ENCODE measurements around the gene DLG2. TPM values are rescaled to one million over a fixed set of nuclear protein-coding genes. Genes with fewer than 3 reads are reported as not detected.
A peak's percentile ranks its signal among the peaks of the same experiment; 100 is the strongest.

The DLG2 gene
- total RNA-seq, 1 donor from 2014 or later = 1.8 TPM

- Histone ChIP-seq H3K9ac (ENCODE audit: low read length) (no peak overlapping the region), H3K79me2 (ENCODE audit: insufficient read depth, low read length) (no peaks in the 10 kb centered on the region), H2AFZ (ENCODE audit: low read depth, low read length) (no peak overlapping the region), H3K9me3 (ENCODE audit: insufficient read depth, low read depth, low read length) (no peaks in the 10 kb centered on the region), H3K27ac (ENCODE audit: low read depth, low read length) (no peak overlapping the region), H3K36me3 (ENCODE audit: insufficient read depth, low read length) (no peaks in the 10 kb centered on the region), H3K4me1 (ENCODE audit: insufficient read depth, low read length) (no peaks in the 10 kb centered on the region), H3K4me3 (ENCODE audit: insufficient read depth, low read depth, low read length) (no peak overlapping the region), H3K27me3 (ENCODE audit: insufficient read depth, low read length) (no peaks in the 10 kb centered on the region), H3K4me2 (ENCODE audit: low read length) (no peak overlapping the region), H4K20me1 (ENCODE audit: insufficient read depth, low read length) (no peaks in the 10 kb centered on the region)
- H3K4me3 Mint-ChIP-seq (ENCODE audit: unreplicated experiment) = no peak overlapping the region
- no peaks in the 10 kb centered on the region for H3K27me3 Mint-ChIP-seq (ENCODE audit: low read depth, unreplicated experiment)
- H3K9me3 Mint-ChIP-seq (ENCODE audit: unreplicated experiment) = no peaks in the 10 kb centered on the region
- no peaks in the 10 kb centered on the region for H3K36me3 Mint-ChIP-seq (ENCODE audit: low read depth, unreplicated experiment)
- TF ChIP-seq EZH2 (IDR thresholded peaks at IDR 0.05; ENCODE audit: insufficient read depth, low read length) = no peak
- no peak for TF ChIP-seq CTCF (IDR thresholded peaks at IDR 0.05; ENCODE audit: insufficient read depth, low read depth, low read length)
- no peak for FAIRE-seq
- DNase-seq (ENCODE audit: low read depth) = no peak
- H3K4me1 Mint-ChIP-seq (ENCODE audit: low read depth, unreplicated experiment) = peaks cover 6% of the 10 kb centered on the region
- H3K27ac Mint-ChIP-seq (ENCODE audit: unreplicated experiment) = no peak overlapping the region
Measured at GRCh38 chr11:84413549-84413948, 1213.6 kb downstream of the DLG2 start.

- Mint-ChIP-seq H3K27me3 (ENCODE audit: low read depth, unreplicated experiment) (no peaks in the 10 kb centered on the region), H3K4me3 (ENCODE audit: unreplicated experiment) (no peak overlapping the region), H3K27ac (ENCODE audit: unreplicated experiment) (no peak overlapping the region), H3K9me3 (ENCODE audit: unreplicated experiment) (no peaks in the 10 kb centered on the region), H3K36me3 (ENCODE audit: low read depth, unreplicated experiment) (no peaks in the 10 kb centered on the region), H3K4me1 (ENCODE audit: low read depth, unreplicated experiment) (peaks cover 6% of the 10 kb centered on the region)
- TF ChIP-seq CTCF (IDR thresholded peaks at IDR 0.05; ENCODE audit: insufficient read depth, low read depth, low read length) (no peak), EZH2 (IDR thresholded peaks at IDR 0.05; ENCODE audit: insufficient read depth, low read length) (no peak)
- no peaks in the 10 kb centered on the region for H4K20me1 ChIP-seq (ENCODE audit: insufficient read depth, low read length)
- DNase-seq (ENCODE audit: low read depth) = no peak
- H2AFZ ChIP-seq (ENCODE audit: low read depth, low read length) = no peak overlapping the region
- FAIRE-seq = no peak
- H3K4me1 ChIP-seq (ENCODE audit: insufficient read depth, low read length) = no peaks in the 10 kb centered on the region
- no peak overlapping the region for H3K27ac ChIP-seq (ENCODE audit: low read depth, low read length)
- no peaks in the 10 kb centered on the region for H3K27me3 ChIP-seq (ENCODE audit: insufficient read depth, low read length)
- no peak overlapping the region for H3K9ac ChIP-seq (ENCODE audit: low read length)
- H3K79me2 ChIP-seq (ENCODE audit: insufficient read depth, low read length) = no peaks in the 10 kb centered on the region
- no peaks in the 10 kb centered on the region for H3K9me3 ChIP-seq (ENCODE audit: insufficient read depth, low read depth, low read length)
- no peak overlapping the region for H3K4me3 ChIP-seq (ENCODE audit: insufficient read depth, low read depth, low read length)
- no peaks in the 10 kb centered on the region for H3K36me3 ChIP-seq (ENCODE audit: insufficient read depth, low read length)
- H3K4me2 ChIP-seq (ENCODE audit: low read length) = no peak overlapping the region
Measured at GRCh38 chr11:84412862-84413261, 1214.3 kb downstream of the DLG2 start.

- no peak overlapping the region for H3K27ac Mint-ChIP-seq (ENCODE audit: unreplicated experiment)
- H3K9me3 Mint-ChIP-seq (ENCODE audit: unreplicated experiment) = no peaks in the 10 kb centered on the region
- no peak overlapping the region for H3K4me3 ChIP-seq (ENCODE audit: insufficient read depth, low read depth, low read length)
Measured at GRCh38 chr11:84408946-84409411, 1218.2 kb downstream of the DLG2 start.

More at GRCh38 chr11:84408946-84409411, 1218.2 kb downstream of the DLG2 start:
- H3K27me3 Mint-ChIP-seq (ENCODE audit: low read depth, unreplicated experiment) = no peaks in the 10 kb centered on the region
- Histone ChIP-seq H3K79me2 (ENCODE audit: insufficient read depth, low read length) (no peaks in the 10 kb centered on the region), H3K9me3 (ENCODE audit: insufficient read depth, low read depth, low read length) (no peaks in the 10 kb centered on the region), H3K9ac (ENCODE audit: low read length) (no peak overlapping the region), H2AFZ (ENCODE audit: low read depth, low read length) (no peak overlapping the region), H3K36me3 (ENCODE audit: insufficient read depth, low read length) (no peaks in the 10 kb centered on the region), H3K4me2 (ENCODE audit: low read length) (no peak overlapping the region), H3K27me3 (ENCODE audit: insufficient read depth, low read length) (no peaks in the 10 kb centered on the region), H3K4me1 (ENCODE audit: insufficient read depth, low read length) (no peaks in the 10 kb centered on the region), H3K27ac (ENCODE audit: low read depth, low read length) (no peak overlapping the region), H4K20me1 (ENCODE audit: insufficient read depth, low read length) (no peaks in the 10 kb centered on the region)
- peak; percentile 26 for FAIRE-seq
- no peaks in the 10 kb centered on the region for H3K36me3 Mint-ChIP-seq (ENCODE audit: low read depth, unreplicated experiment)
- DNase-seq (ENCODE audit: low read depth) = peak; percentile 66
- no peak overlapping the region for H3K4me3 Mint-ChIP-seq (ENCODE audit: unreplicated experiment)
- TF ChIP-seq EZH2 (IDR thresholded peaks at IDR 0.05; ENCODE audit: insufficient read depth, low read length) = no peak
- TF ChIP-seq CTCF (IDR thresholded peaks at IDR 0.05; ENCODE audit: insufficient read depth, low read depth, low read length) = no peak
- peaks cover 6% of the 10 kb centered on the region for H3K4me1 Mint-ChIP-seq (ENCODE audit: low read depth, unreplicated experiment)
